IMR-90 (cell line): ENCODE results near the gene CERT1. TPM values are rescaled to one million over a fixed set of nuclear protein-coding genes. Genes with fewer than 3 reads are reported as not detected.

Experiments used
- ATAC-seq: fragments of 200-7000 bp; cut with Tn5 transposase; 2 replicates; pipeline ENCODE4 v1.9.1; 2020; ENCODE audit warnings: low read depth, mild to moderate bottlenecking, moderate library complexity
- BruUV-seq: library from RNA; stranded (reverse); fragments of 400-500 nt; replicated peaks from 2 replicates; lab custom pipeline; 2021; lab: Mats Ljungman, UMichigan
- CTCF ChIA-PET: fragments of 300-600 bp; formaldehyde crosslinking; extraction: SDS; loops from one replicate; lab custom pipeline; 2021; ENCODE audit warnings: antibody characterized with exemption; lab: Yijun Ruan, JAX
- POLR2A ChIA-PET: fragments of 300-600 bp; sonication (Branson Sonifier 250); formaldehyde crosslinking; loops from one replicate; lab custom pipeline; 2022; ENCODE audit warnings: antibody characterized with exemption; ENCODE audit not compliant: unreplicated experiment; lab: Charles Lee
- DNase-seq: peaks from one replicate; pipeline ENCODE4 v3.0.0; 2013
- H2AFZ ChIP-seq: replicated peaks from 2 replicates; pipeline ENCODE3; 2013; ENCODE audit warnings: low read length, mild to moderate bottlenecking; ENCODE audit not compliant: poor library complexity
- H2AK5ac ChIP-seq: 2 replicates; pipeline ENCODE4 v1.6.1; 2013; ENCODE audit warnings: low read depth, low read length, inconsistent platforms
- H2AK9ac ChIP-seq: replicated peaks from 2 replicates; pipeline ENCODE3; 2013; ENCODE audit warnings: mild to moderate bottlenecking, low read depth, low read length, moderate library complexity; ENCODE audit not compliant: poor library complexity
- H2BK120ac ChIP-seq: 2 replicates; pipeline ENCODE4 v1.6.1; 2013; ENCODE audit warnings: low read depth, low read length, inconsistent platforms
- H2BK15ac ChIP-seq: 3 replicates; pipeline ENCODE4 v1.6.1; 2013; ENCODE audit warnings: low read depth, low read length, inconsistent platforms
- H2BK20ac ChIP-seq: 2 replicates; pipeline ENCODE4 v1.6.1; 2013; ENCODE audit warnings: low read depth, mild to moderate bottlenecking, inconsistent platforms, low read length, moderate library complexity
- H2BK5ac ChIP-seq: 2 replicates; pipeline ENCODE4 v1.6.1; 2013; ENCODE audit warnings: mild to moderate bottlenecking, low read depth, low read length, inconsistent platforms; ENCODE audit not compliant: poor library complexity, severe bottlenecking
- H3K14ac ChIP-seq: replicated peaks from 2 replicates; pipeline ENCODE4 v1.6.1; 2013; ENCODE audit warnings: low read depth, low read length, inconsistent platforms
- H3K18ac ChIP-seq: 2 replicates; pipeline ENCODE4 v1.6.1; 2013; ENCODE audit warnings: low read depth, low read length, control low read depth
- H3K23ac ChIP-seq: 2 replicates; pipeline ENCODE4 v1.6.1; 2013; ENCODE audit warnings: low read depth, low read length, inconsistent platforms
- H3K27ac ChIP-seq: 2 replicates; pipeline ENCODE4 v1.5.1; 2013; ENCODE audit warnings: mild to moderate bottlenecking, control low read depth, low read length; ENCODE audit not compliant: insufficient read depth
- H3K27me3 ChIP-seq: 2 replicates; pipeline ENCODE4 v1.6.1; 2013; ENCODE audit warnings: low read length; ENCODE audit not compliant: control insufficient read depth, insufficient read depth
- H3K36me3 ChIP-seq: 2 replicates; pipeline ENCODE4 v1.6.1; 2013; ENCODE audit warnings: low read length, mixed read lengths; ENCODE audit not compliant: control insufficient read depth, insufficient read depth
- H3K4ac ChIP-seq: 2 replicates; pipeline ENCODE4 v1.6.1; 2013; ENCODE audit warnings: low read depth, low read length, inconsistent platforms
- H3K4me1 ChIP-seq: 2 replicates; pipeline ENCODE4 v1.6.1; 2013; ENCODE audit warnings: low read length, mixed read lengths; ENCODE audit not compliant: control insufficient read depth, insufficient read depth
- H3K4me2 ChIP-seq: 2 replicates; pipeline ENCODE4 v1.6.1; 2013; ENCODE audit warnings: low read depth, mild to moderate bottlenecking, control low read depth, low read length, moderate library complexity
- H3K4me3 ChIP-seq: 2 replicates; pipeline ENCODE4 v1.5.1; 2013; ENCODE audit warnings: low read depth, mild to moderate bottlenecking, control low read depth, low read length, moderate library complexity; ENCODE audit not compliant: insufficient read depth
- H3K56ac ChIP-seq: 2 replicates; pipeline ENCODE4 v1.6.1; 2013; ENCODE audit warnings: low read length, inconsistent platforms; ENCODE audit not compliant: insufficient read depth; ENCODE audit errors: extremely low read depth
- H3K79me1 ChIP-seq, 2 experiments: 2 replicates each; pipeline ENCODE4 v1.6.1; 2013; ENCODE audit warnings: low read length in 2 of 2, inconsistent platforms in 1 of 2, low read depth in 1 of 2
- H3K9ac ChIP-seq: 2 replicates; pipeline ENCODE4 v1.6.1; 2013; ENCODE audit warnings: low read depth, low read length, control low read depth
- H3K9me1 ChIP-seq: 2 replicates; pipeline ENCODE4 v1.6.1; 2013; ENCODE audit warnings: low read length, inconsistent platforms; ENCODE audit not compliant: insufficient read depth
- H3K9me3 ChIP-seq: 2 replicates; pipeline ENCODE4 v1.6.1; 2013; ENCODE audit warnings: low read length; ENCODE audit not compliant: control insufficient read depth, insufficient read depth
- H4K20me1 ChIP-seq: 2 replicates; pipeline ENCODE4 v1.6.1; 2013; ENCODE audit warnings: low read length, inconsistent platforms; ENCODE audit not compliant: insufficient read depth
- H4K5ac ChIP-seq: 2 replicates; pipeline ENCODE4 v1.6.1; 2013; ENCODE audit warnings: mild to moderate bottlenecking, low read depth, low read length, control low read depth
- H4K8ac ChIP-seq, 2 experiments: 2 replicates each; pipeline ENCODE4 v1.6.1; 2013; ENCODE audit warnings: low read depth in 2 of 2, low read length in 2 of 2, control low read depth in 1 of 2, inconsistent platforms in 1 of 2
- H4K91ac ChIP-seq: 2 replicates; pipeline ENCODE4 v1.6.1; 2013; ENCODE audit warnings: low read depth, low read length, inconsistent platforms; ENCODE audit not compliant: insufficient read depth
- BHLHE40 ChIP-seq: fragments of 150-350 bp; IDR thresholded peaks from 2 replicates; pipeline ENCODE4 v1.6.1; 2016; ENCODE audit warnings: mild to moderate bottlenecking, low read depth, low read length
- CEBPB ChIP-seq: IDR thresholded peaks from 2 replicates; pipeline ENCODE4 v1.6.1; 2012; ENCODE audit warnings: low read depth, low read length, improper control_type of control experiment
- CHD1 ChIP-seq: IDR thresholded peaks from 2 replicates; pipeline ENCODE4 v1.6.1; 2012; ENCODE audit warnings: low read depth, low read length, improper control_type of control experiment
- CTCF ChIP-seq: conservative IDR thresholded peaks from 2 replicates; pipeline ENCODE4 v1.5.1; 2012; ENCODE audit warnings: mild to moderate bottlenecking, low read depth, low read length, improper control_type of control experiment
- ELK1 ChIP-seq: fragments of 150-350 bp; IDR thresholded peaks from 2 replicates; pipeline ENCODE4 v1.6.1; 2016; ENCODE audit warnings: low read depth, mild to moderate bottlenecking, low read length, moderate library complexity, borderline replicate concordance
- FOS ChIP-seq: fragments of 150-350 bp; IDR thresholded peaks from 2 replicates; pipeline ENCODE4 v1.6.1; 2016; ENCODE audit warnings: low read depth, low read length
- MAFK ChIP-seq: IDR thresholded peaks from 2 replicates; pipeline ENCODE4 v1.6.1; 2012; ENCODE audit warnings: low read depth, low read length, improper control_type of control experiment
- MXI1 ChIP-seq: IDR thresholded peaks from 2 replicates; pipeline ENCODE4 v1.6.1; 2012; ENCODE audit warnings: low read depth, mild to moderate bottlenecking, low read length, moderate library complexity, borderline replicate concordance
- NFE2L2 ChIP-seq: fragments of 150-350 bp; IDR thresholded peaks from 2 replicates; pipeline ENCODE4 v1.6.1; 2016; ENCODE audit warnings: low read depth, mild to moderate bottlenecking, low read length
- POLR2A ChIP-seq: IDR thresholded peaks from 2 replicates; pipeline ENCODE4 v1.6.1; 2012; ENCODE audit warnings: mild to moderate bottlenecking, low read depth, low read length
- RAD21 ChIP-seq: IDR thresholded peaks from 2 replicates; pipeline ENCODE4 v1.6.1; 2012; ENCODE audit warnings: low read length, improper control_type of control experiment
- RFX5 ChIP-seq: IDR thresholded peaks from 2 replicates; pipeline ENCODE4 v1.8.0; 2012; ENCODE audit warnings: low read depth, mild to moderate bottlenecking, low read length, moderate library complexity
- SMC3 ChIP-seq: fragments of 150-350 bp; IDR thresholded peaks from 2 replicates; pipeline ENCODE4 v1.6.1; 2016; ENCODE audit warnings: low read depth, mild to moderate bottlenecking, antibody characterized with exemption, low read length, moderate library complexity
- USF2 ChIP-seq: fragments of 150-350 bp; IDR thresholded peaks from 2 replicates; pipeline ENCODE4 v1.6.1; 2017; ENCODE audit warnings: mild to moderate bottlenecking, antibody characterized with exemption, low read length, low read depth
- WGBS, 2 experiments: methylation state at CpG; one replicate each; pipeline versions ENCODE4 v1.1.5 to v1.1.7; 2013; ENCODE audit warnings: missing lambda C conversion rate in 2 of 2; ENCODE audit not compliant: insufficient read length in 1 of 2; ENCODE audit errors: extremely low coverage in 2 of 2; 5-methylcytosine and 5-hydroxymethylcytosine counted together
- dilution Hi-C: fragments of 300-500 bp; cut with HindIII; formaldehyde crosslinking; loops from one replicate; pipeline ENCODE4 v1.14.3; 2018; ENCODE audit warnings: low sequenced_read_pairs; ENCODE audit not compliant: unreplicated experiment
- in situ Hi-C: fragments of 300-500 bp; cut with MboI; formaldehyde crosslinking; loops from 3 replicates; pipeline ENCODE4 v1.14.3; 2019; ENCODE audit warnings: low sequenced_read_pairs, inconsistent platforms, mixed read lengths
- intact Hi-C: fragments of 100-400 bp; cut with micrococcal nuclease; formaldehyde crosslinking; loops from 2 replicates; pipeline ENCODE4 v1.10.0; 2022
- polyA plus RNA-seq, 3 experiments: library from polyadenylated mRNA; depleted of rRNA; stranded (reverse); fragments of >200 nt; gene quantifications; 2 replicates each; pipeline ENCODE4 v1.2.3, GENCODE V29; 2012; ENCODE audit warnings: low replicate concordance in 1 of 3
- total RNA-seq: library from RNA; depleted of rRNA; stranded (reverse); fragments of >200 nt; gene quantifications from 2 replicates; pipeline ENCODE4 v1.2.3, GENCODE V29; 2012

Gene CERT1
- total and polyA plus RNA-seq, 2 of the 4 experiments (the other 2 are of a cell fraction), result 7.2 TPM

- Histone ChIP-seq H2BK5ac (no peak overlapping the region), H4K91ac (no peak overlapping the region), H3K56ac (no peak overlapping the region), H3K79me1 (peaks cover 4 to 22% of the 10 kb centered on the region in 2 experiments; a peak in 3 of 4 replicates), H3K4me1 (no peaks in the 10 kb centered on the region), H3K27ac (no peak overlapping the region), H2AK5ac (no peak overlapping the region), H3K27me3 (no peaks in the 10 kb centered on the region), H3K4me2 (no peak overlapping the region), H3K4me3 (no peak overlapping the region), H2AK9ac (no peak overlapping the region), H3K14ac (no peak overlapping the region), H3K9ac (no peak overlapping the region), H2BK120ac (no peak overlapping the region), H2BK15ac (no peak overlapping the region), H3K9me3 (peaks cover 7% of the 10 kb centered on the region; the same call in 1 of the 2 replicates), H4K20me1 (peaks cover 8% of the 10 kb centered on the region; the same call in 1 of the 2 replicates), H2BK20ac (no peak overlapping the region), H3K23ac (no peak overlapping the region), H3K36me3 (no peaks in the 10 kb centered on the region), H3K9me1 (no peaks in the 10 kb centered on the region), H4K8ac (no peak overlapping the region), H2AFZ (no peak overlapping the region), H3K18ac (no peak overlapping the region), H4K5ac (no peak overlapping the region), H3K4ac (no peak overlapping the region)
- dilution Hi-C loops, result no loop called here
- CTCF ChIA-PET, result interaction anchor here (0.8 kb wide), 1 partner anchor 10 kb away, joined by 3 read pairs; no protein-coding TSS in a partner anchor
- BruUV-seq, result no TSS peak
- ATAC-seq (no peak), DNase-seq (no peak)
- POLR2A ChIA-PET, result no interaction called here
- no CpG with 5 or more reads among the region's 2 CpGs for WGBS, 2 experiments
- intact Hi-C loops, result no loop called here
- TF ChIP-seq MAFK (no peak), ELK1 (no peak), NFE2L2 (no peak), SMC3 (no peak), POLR2A (no peak), CTCF (no peak), MXI1 (no peak), RAD21 (no peak), FOS (no peak), CEBPB (no peak), BHLHE40 (no peak), USF2 (no peak), RFX5 (no peak), CHD1 (no peak)
- in situ Hi-C loops, result no loop called here
These were observed 40.2 kb downstream of the CERT1 start for GRCh38 chr5:75471193-75471592.
